Caco-2 (cell line): ENCODE measurements around the gene CLEC3B. TPM values are rescaled to one million over a fixed set of nuclear protein-coding genes. Genes with fewer than 3 reads are reported as not detected.

Source experiments
- BruUV-seq: library from RNA; stranded (reverse); fragments of 400-500 nt; replicated peaks from 2 replicates; lab custom pipeline; 2021; lab: Mats Ljungman, UMichigan
- CTCF ChIA-PET: fragments of 300-600 bp; sonication (Branson Sonifier 250); formaldehyde crosslinking; loops from one replicate; lab custom pipeline; 2022; ENCODE audit warnings: antibody characterized with exemption; lab: Charles Lee
- POLR2A ChIA-PET: fragments of 300-600 bp; sonication (Branson Sonifier 250); formaldehyde crosslinking; loops from one replicate; lab custom pipeline; 2022; ENCODE audit warnings: antibody characterized with exemption; lab: Charles Lee
- DNase-seq, 2 experiments: peaks; one replicate each; pipeline versions ENCODE4 v3.0.0 to v3.0.0-alpha.2; 2020 to 2022
- H3K27me3 ChIP-seq: replicated peaks from 2 replicates; pipeline ENCODE4 v1.6.0; 2011; ENCODE audit warnings: low read length; ENCODE audit not compliant: control insufficient read depth, insufficient read depth
- H3K36me3 ChIP-seq: 2 replicates; pipeline ENCODE4 v1.5.1; 2011; ENCODE audit warnings: low read length; ENCODE audit not compliant: control insufficient read depth, insufficient read depth
- H3K4me1 ChIP-seq: fragments of 250-450 bp; sonication (Bioruptor Pico); 2 replicates; pipeline ENCODE4 v1.5.1; 2020; ENCODE audit warnings: mild to moderate bottlenecking
- H3K4me3 ChIP-seq: 2 replicates; pipeline ENCODE4 v1.5.1; 2011; ENCODE audit warnings: low read depth, mild to moderate bottlenecking, control low read depth, low read length
- H3K9me3 ChIP-seq: fragments of 250-450 bp; sonication (Bioruptor Pico); 2 replicates; pipeline ENCODE4 v1.5.1; 2020; ENCODE audit warnings: mild to moderate bottlenecking, moderate library complexity
- H3K27ac Mint-ChIP-seq: one replicate; pipeline ENCODE4 v1.8.0; 2022; ENCODE audit warnings: mixed read lengths; ENCODE audit not compliant: unreplicated experiment
- H3K27me3 Mint-ChIP-seq: one replicate; pipeline ENCODE4 v1.8.0; 2022; ENCODE audit warnings: mixed read lengths; ENCODE audit not compliant: insufficient read depth, unreplicated experiment
- H3K36me3 Mint-ChIP-seq: one replicate; pipeline ENCODE4 v1.8.0; 2022; ENCODE audit warnings: mild to moderate bottlenecking, mixed read lengths; ENCODE audit not compliant: insufficient read depth, unreplicated experiment
- H3K4me1 Mint-ChIP-seq: one replicate; pipeline ENCODE4 v1.8.0; 2022; ENCODE audit warnings: low read depth, mixed read lengths; ENCODE audit not compliant: unreplicated experiment
- H3K4me3 Mint-ChIP-seq: one replicate; pipeline ENCODE4 v1.8.0; 2022; ENCODE audit warnings: mild to moderate bottlenecking, moderate library complexity, mixed read lengths; ENCODE audit not compliant: unreplicated experiment
- H3K9me3 Mint-ChIP-seq: one replicate; pipeline ENCODE4 v1.8.0; 2022; ENCODE audit warnings: mixed read lengths; ENCODE audit not compliant: unreplicated experiment
- CTCF ChIP-seq, 2 experiments: fragments of 200-600 bp in 1 of 2; IDR thresholded peaks; 1 replicate in 1 of 2; 2 replicates in 1 of 2; pipeline versions ENCODE4 v1.5.1 to v1.8.0; 2011 to 2022; ENCODE audit warnings: antibody characterized with exemption in 1 of 2, control low read depth in 1 of 2, inconsistent platforms in 1 of 2, low read depth in 1 of 2, low read length in 1 of 2, mild to moderate bottlenecking in 1 of 2, moderate library complexity in 1 of 2; ENCODE audit not compliant: insufficient read depth in 1 of 2, severe bottlenecking in 1 of 2, unreplicated experiment in 1 of 2
- intact Hi-C: fragments of 100-400 bp; cut with micrococcal nuclease; formaldehyde crosslinking; loops from one replicate; pipeline ENCODE4 v1.10.0; 2022; ENCODE audit not compliant: unreplicated experiment
- total RNA-seq: library from RNA; stranded (reverse); gene quantifications from 2 replicates; pipeline ENCODE4 v1.2.3, GENCODE V29; 2022

CLEC3B gene
- total RNA-seq, 1 experiment from 2014 or later, result 1.1 TPM

DNA sequence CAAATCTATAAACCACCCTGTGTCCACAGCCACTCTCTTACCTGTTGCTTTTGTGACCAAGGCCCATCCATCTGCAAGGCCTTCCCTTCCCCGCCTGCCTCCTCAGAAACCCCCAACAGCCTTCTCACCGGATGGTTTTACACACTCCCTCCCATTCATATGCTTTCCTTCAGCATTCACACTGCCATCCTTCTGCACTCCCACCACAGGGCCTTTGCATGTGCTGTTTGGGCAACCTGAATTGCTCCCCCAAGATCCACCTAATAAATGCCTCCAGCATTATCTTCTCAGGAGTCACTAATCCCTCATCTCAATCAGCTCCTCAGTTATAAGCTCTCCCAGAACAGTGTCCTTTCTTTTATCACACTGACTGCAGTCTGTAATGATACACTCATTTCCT lies 6.0 kb downstream of the CLEC3B start:
- BruUV-seq, result no TSS peak
- CTCF ChIA-PET, result no interaction called here
- Mint-ChIP-seq H3K36me3 (peaks cover 5% of the 10 kb centered on the region), H3K4me3 (no peak overlapping the region), H3K9me3 (no peaks in the 10 kb centered on the region), H3K4me1 (no peaks in the 10 kb centered on the region), H3K27ac (no peak overlapping the region), H3K27me3 (peaks cover 6% of the 10 kb centered on the region)
- Histone ChIP-seq H3K27me3 (no peaks in the 10 kb centered on the region), H3K4me3 (no peak overlapping the region), H3K4me1 (no peaks in the 10 kb centered on the region), H3K9me3 (no peaks in the 10 kb centered on the region), H3K36me3 (no peaks in the 10 kb centered on the region)
- TF ChIP-seq CTCF (IDR thresholded peaks at IDR 0.05; ENCODE audit: insufficient read depth in 1 of 2, low read depth in 1 of 2, low read length in 1 of 2, severe bottlenecking in 1 of 2, unreplicated experiment in 1 of 2), result no peak
- POLR2A ChIA-PET, result no interaction called here
- intact Hi-C loops, result no loop called here
- no peak for DNase-seq

DNA sequence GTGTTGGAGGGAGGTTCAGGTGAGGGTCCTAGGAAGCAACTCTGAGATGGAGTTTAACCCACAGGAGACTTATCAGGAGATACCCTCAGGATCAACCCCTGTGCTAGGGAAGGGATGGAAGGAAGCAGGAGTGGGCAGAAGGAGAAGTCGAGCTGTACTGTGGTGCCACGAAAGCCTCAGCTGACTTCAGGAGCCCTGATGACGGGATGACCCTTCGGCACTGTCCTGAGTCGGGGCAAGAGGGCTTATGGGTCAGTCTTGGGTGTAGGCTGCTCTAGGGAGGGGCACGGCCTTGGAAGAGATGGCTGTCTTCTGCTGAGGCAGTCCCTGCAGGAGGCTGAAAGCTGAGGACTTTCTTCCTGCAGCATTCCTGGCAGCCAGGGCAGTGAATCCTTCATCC lies 7.7 kb downstream of the CLEC3B start:
- H3K27me3 Mint-ChIP-seq, result peaks cover 6% of the 10 kb centered on the region
- H3K36me3 ChIP-seq, result no peaks in the 10 kb centered on the region
- intact Hi-C loops, result no loop called here

DNA sequence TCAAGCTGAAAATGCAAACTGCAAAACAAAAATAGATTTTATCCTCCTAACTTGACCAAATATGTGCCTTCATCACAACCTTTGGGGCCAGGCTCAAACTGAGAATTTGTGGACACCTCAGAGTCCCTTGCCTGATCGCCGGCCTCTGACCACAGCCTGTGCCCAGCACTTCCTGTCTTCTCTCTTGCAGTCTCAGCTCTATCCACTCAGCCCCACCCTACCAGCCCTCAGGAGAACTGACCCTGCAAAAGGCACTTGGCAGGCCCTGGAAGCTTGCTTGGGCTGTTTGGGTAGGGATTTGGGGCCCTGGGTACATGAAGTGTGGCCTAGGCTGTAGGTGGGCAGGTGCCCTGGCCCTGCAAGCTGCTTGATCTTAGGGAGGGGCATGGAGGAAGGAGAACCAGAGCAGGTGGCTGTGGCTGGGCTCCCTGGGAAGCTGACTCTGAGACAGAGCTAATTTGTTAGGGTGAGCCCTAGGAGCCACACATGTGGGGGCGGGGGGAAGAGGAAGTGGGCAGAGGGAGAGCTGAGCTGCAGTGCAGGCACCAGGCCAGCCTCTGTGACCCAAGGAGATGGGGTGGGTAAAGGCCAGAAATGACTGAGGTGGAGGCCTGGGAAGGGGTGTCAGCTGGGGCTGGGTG lies 8.6 kb downstream of the CLEC3B start:
- CTCF ChIA-PET, result interaction anchor here (0.6 to 1.5 kb wide), 3 partner anchors 21 to 176 kb away, joined by 3 to 12 read pairs (median 4); no protein-coding TSS in a partner anchor
- POLR2A ChIA-PET, result no interaction called here
- DNase-seq, result no peak

More for the DNA sequence above, 7.7 kb downstream of the CLEC3B start:
- Histone ChIP-seq H3K27me3 (no peaks in the 10 kb centered on the region), H3K4me3 (no peak overlapping the region), H3K4me1 (no peaks in the 10 kb centered on the region), H3K9me3 (no peaks in the 10 kb centered on the region)
- BruUV-seq, result no TSS peak
- Mint-ChIP-seq H3K9me3 (no peaks in the 10 kb centered on the region), H3K36me3 (peaks cover 5% of the 10 kb centered on the region), H3K4me3 (no peak overlapping the region), H3K4me1 (no peaks in the 10 kb centered on the region), H3K27ac (no peak overlapping the region)
- ChIA-PET CTCF (no interaction called here), POLR2A (no interaction called here)
- no peak for TF ChIP-seq CTCF (IDR thresholded peaks at IDR 0.05; ENCODE audit: insufficient read depth in 1 of 2, low read depth in 1 of 2, low read length in 1 of 2, severe bottlenecking in 1 of 2, unreplicated experiment in 1 of 2)
- no peak for DNase-seq

More for the DNA sequence above, 8.6 kb downstream of the CLEC3B start:
- Mint-ChIP-seq H3K36me3 (peaks cover 5% of the 10 kb centered on the region), H3K9me3 (no peaks in the 10 kb centered on the region), H3K4me3 (peak overlapping the region; percentile 43), H3K4me1 (no peaks in the 10 kb centered on the region), H3K27me3 (peaks cover 6% of the 10 kb centered on the region), H3K27ac (no peak overlapping the region)
- Histone ChIP-seq H3K4me3 (no peak overlapping the region), H3K9me3 (no peaks in the 10 kb centered on the region), H3K4me1 (no peaks in the 10 kb centered on the region), H3K27me3 (no peaks in the 10 kb centered on the region), H3K36me3 (no peaks in the 10 kb centered on the region)
- BruUV-seq, result no TSS peak
- no peak for TF ChIP-seq CTCF (IDR thresholded peaks at IDR 0.05; ENCODE audit: insufficient read depth in 1 of 2, low read depth in 1 of 2, low read length in 1 of 2, severe bottlenecking in 1 of 2, unreplicated experiment in 1 of 2)
- intact Hi-C loops, result no loop called here
